Measurements from ENCODE around the gene IGSF21.

IGSF21 gene

DNA sequence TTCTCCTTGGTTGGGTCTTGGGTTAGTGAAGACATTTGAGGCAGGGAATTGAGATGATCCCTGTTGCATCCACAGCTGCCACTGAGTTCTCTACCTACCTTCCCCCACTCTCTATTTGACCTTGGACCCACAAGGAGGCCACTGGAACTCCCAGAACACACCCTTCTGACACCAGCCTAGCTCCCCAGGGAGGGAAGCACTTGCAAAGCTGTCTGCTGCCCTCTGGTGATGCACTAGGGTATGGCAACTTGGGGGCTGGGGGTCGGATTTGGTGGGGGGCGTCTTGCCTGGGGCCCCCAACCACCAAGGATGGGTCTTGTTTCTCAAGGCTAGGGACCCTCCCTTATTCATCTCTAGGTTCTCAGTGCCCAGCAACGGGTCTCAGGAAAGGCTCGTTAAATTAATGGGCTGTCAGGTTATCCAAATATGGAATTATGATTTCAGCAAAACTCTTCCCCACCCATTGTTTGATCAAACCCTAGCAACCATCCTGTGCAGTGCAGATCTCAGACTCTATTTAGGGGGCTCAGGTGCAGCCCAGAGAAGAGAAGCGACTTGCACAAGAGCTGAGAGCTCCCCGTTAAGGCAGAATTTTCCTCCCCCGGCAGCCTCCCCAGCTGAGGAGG, 195.3 kb downstream of the IGSF21 start:
- H3K9ac ChIP-seq: no peak overlapping the region
- no peaks in the 10 kb centered on the region for H4K20me1 ChIP-seq (ENCODE audit: insufficient read depth)
- H3K27me3 ChIP-seq (ENCODE audit: insufficient read depth, low read depth): peaks cover 3% of the 10 kb centered on the region; the same call in 1 of the 2 replicates
- TF ChIP-seq, protein P1, sequence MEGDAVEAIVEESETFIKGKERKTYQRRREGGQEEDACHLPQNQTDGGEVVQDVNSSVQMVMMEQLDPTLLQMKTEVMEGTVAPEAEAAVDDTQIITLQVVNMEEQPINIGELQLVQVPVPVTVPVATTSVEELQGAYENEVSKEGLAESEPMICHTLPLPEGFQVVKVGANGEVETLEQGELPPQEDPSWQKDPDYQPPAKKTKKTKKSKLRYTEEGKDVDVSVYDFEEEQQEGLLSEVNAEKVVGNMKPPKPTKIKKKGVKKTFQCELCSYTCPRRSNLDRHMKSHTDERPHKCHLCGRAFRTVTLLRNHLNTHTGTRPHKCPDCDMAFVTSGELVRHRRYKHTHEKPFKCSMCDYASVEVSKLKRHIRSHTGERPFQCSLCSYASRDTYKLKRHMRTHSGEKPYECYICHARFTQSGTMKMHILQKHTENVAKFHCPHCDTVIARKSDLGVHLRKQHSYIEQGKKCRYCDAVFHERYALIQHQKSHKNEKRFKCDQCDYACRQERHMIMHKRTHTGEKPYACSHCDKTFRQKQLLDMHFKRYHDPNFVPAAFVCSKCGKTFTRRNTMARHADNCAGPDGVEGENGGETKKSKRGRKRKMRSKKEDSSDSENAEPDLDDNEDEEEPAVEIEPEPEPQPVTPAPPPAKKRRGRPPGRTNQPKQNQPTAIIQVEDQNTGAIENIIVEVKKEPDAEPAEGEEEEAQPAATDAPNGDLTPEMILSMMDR (conservative IDR thresholded peaks at IDR 0.05; ENCODE audit: low read depth, low read length): peak; percentile 57
- no peak overlapping the region for H3K4me3 ChIP-seq (IDR thresholded peaks at IDR 0.05; ENCODE audit: insufficient read depth, low read depth, low read length)
- no peak overlapping the region for H3K27ac ChIP-seq
- no peaks in the 10 kb centered on the region for H3K4me1 ChIP-seq (ENCODE audit: low read depth, poor library complexity, severe bottlenecking)
- H3K4me2 ChIP-seq: no peak overlapping the region
- H3K36me3 ChIP-seq (ENCODE audit: insufficient read depth): no peaks in the 10 kb centered on the region
- H3K79me2 ChIP-seq (ENCODE audit: insufficient read depth, low read depth): no peaks in the 10 kb centered on the region
- no peak overlapping the region for H2AFZ ChIP-seq (ENCODE audit: low read depth)

DNA sequence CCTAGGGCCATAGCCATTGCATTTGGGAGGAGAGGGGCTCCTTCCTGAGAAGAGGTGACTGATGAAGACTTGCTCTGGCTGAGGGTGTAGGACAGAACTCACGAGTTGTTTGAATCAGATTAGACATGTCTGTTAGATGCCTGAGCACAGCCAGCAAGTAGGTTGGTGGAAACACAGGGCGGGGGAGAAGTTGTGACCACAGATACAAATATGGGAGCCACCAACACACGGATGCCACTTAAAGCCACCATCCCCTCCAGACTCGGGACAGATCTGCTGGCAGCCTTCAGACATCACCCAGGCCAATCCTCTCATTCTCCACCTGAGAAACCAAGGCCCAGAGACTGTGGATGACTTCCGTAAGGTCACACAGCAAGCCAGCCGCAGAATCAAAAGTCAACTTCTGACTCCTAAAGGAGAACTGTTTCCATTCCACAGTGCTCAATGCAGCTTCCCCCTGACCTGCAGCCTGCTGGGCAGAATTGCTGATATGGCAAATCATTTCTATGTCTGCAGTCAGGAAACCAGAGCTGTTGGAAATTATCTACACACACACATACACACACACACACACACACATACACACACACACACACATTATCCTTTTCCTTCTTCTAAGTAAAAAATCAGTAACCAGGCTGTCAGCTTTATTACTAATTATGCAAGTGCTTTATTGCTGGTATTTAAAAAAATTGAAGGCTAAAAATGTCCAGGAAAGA, 196.7 kb downstream of the IGSF21 start:
- no peak overlapping the region for H3K27ac ChIP-seq
- TF ChIP-seq, protein P1 (conservative IDR thresholded peaks at IDR 0.05; ENCODE audit: low read depth, low read length): no peak
- H3K36me3 ChIP-seq (ENCODE audit: insufficient read depth): no peaks in the 10 kb centered on the region
- H3K9ac ChIP-seq: no peak overlapping the region
- no peaks in the 10 kb centered on the region; the same call in 1 of the 2 replicates for H3K27me3 ChIP-seq (ENCODE audit: insufficient read depth, low read depth)
- no peak overlapping the region for H3K4me2 ChIP-seq
- no peak overlapping the region for H2AFZ ChIP-seq (ENCODE audit: low read depth)
- H3K4me3 ChIP-seq (IDR thresholded peaks at IDR 0.05; ENCODE audit: insufficient read depth, low read depth, low read length): no peak overlapping the region
- H4K20me1 ChIP-seq (ENCODE audit: insufficient read depth): no peaks in the 10 kb centered on the region
- H3K4me1 ChIP-seq (ENCODE audit: low read depth, poor library complexity, severe bottlenecking): no peaks in the 10 kb centered on the region
- no peaks in the 10 kb centered on the region for H3K79me2 ChIP-seq (ENCODE audit: insufficient read depth, low read depth)

DNA sequence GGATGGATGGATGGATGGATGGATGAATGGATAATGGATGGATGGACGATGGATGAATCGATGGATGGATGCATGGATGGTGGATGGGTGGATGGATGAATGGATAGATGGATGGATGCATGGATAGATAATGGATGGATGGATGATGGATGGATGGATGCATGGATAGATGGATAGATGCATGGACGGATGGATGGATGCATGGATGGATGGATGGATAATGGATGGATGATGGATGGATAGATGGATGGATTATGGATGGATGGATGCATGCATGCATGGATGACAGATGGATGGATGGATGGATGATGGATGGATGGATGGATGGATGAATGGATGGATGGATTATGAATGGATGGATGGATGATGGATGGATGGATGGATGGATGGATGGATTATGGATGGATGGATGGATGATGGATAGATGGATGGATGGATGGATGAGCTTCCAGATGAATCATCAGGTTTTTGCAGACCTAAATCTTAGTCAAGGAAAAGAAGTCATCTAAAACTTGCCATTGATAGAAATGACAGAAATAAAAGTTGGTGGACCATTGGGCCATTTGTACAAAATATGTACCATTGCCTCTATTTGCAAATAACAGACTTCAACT, 197.7 kb downstream of the IGSF21 start:
- no peaks in the 10 kb centered on the region for H3K4me1 ChIP-seq (ENCODE audit: low read depth, poor library complexity, severe bottlenecking)
- no peak overlapping the region for H2AFZ ChIP-seq (ENCODE audit: low read depth)
- no peaks in the 10 kb centered on the region for H3K27me3 ChIP-seq (ENCODE audit: insufficient read depth, low read depth)
- no peaks in the 10 kb centered on the region for H4K20me1 ChIP-seq (ENCODE audit: insufficient read depth)
- H3K36me3 ChIP-seq (ENCODE audit: insufficient read depth): no peaks in the 10 kb centered on the region
- TF ChIP-seq, protein P1 (conservative IDR thresholded peaks at IDR 0.05; ENCODE audit: low read depth, low read length): no peak
- H3K79me2 ChIP-seq (ENCODE audit: insufficient read depth, low read depth): no peaks in the 10 kb centered on the region
- no peak overlapping the region for H3K4me3 ChIP-seq (IDR thresholded peaks at IDR 0.05; ENCODE audit: insufficient read depth, low read depth, low read length)
- no peak overlapping the region for H3K4me2 ChIP-seq
- no peak overlapping the region for H3K9ac ChIP-seq
- H3K27ac ChIP-seq: no peak overlapping the region

DNA sequence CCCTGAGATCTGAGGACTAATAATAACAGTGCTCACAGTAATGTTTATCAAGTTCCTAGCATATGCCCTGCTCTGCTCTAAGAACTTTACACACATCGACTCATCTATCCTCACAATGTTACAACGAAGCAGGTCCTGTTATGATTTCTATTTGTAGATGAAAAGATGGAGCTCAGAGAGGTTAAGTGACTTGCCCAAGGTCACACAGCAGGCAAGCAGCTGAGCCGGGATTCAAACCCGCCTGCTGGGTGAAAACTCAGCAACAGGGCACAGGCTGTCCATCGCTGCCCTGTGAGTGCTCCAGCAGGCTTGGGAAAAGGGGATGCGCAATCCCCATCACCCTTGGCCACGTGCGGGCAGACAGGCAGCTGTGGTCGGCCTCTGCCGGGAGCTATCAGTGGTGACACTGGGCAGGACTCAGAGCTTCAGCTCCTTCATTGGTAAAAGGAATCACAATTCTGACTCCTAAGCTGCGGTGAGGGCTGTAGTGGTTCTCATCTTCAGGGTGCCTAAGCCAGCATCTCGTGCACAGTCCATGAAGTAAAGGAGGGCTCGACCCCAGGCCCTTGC, 199.8 kb downstream of the IGSF21 start:
- Histone ChIP-seq H3K79me2 (ENCODE audit: insufficient read depth, low read depth) (no peaks in the 10 kb centered on the region), H3K27me3 (ENCODE audit: insufficient read depth, low read depth) (no peaks in the 10 kb centered on the region), H3K4me2 (no peak overlapping the region), H3K36me3 (ENCODE audit: insufficient read depth) (no peaks in the 10 kb centered on the region), H3K27ac (no peak overlapping the region), H3K4me3 (IDR thresholded peaks at IDR 0.05; ENCODE audit: insufficient read depth, low read depth, low read length) (no peak overlapping the region), H4K20me1 (ENCODE audit: insufficient read depth) (no peaks in the 10 kb centered on the region), H2AFZ (ENCODE audit: low read depth) (no peak overlapping the region), H3K9ac (no peak overlapping the region), H3K4me1 (ENCODE audit: low read depth, poor library complexity, severe bottlenecking) (no peaks in the 10 kb centered on the region)
- TF ChIP-seq, protein P1 (conservative IDR thresholded peaks at IDR 0.05; ENCODE audit: low read depth, low read length): no peak
